Mesothelial cell of epicardium (in vitro differentiated cells): ENCODE results near the gene RBM33. TPM values are rescaled to one million over a fixed set of nuclear protein-coding genes. Genes with fewer than 3 reads are reported as not detected.

Source experiments
- DNase-seq, 2 experiments: peaks; one replicate each; pipeline ENCODE4 v3.0.0; 2021; ENCODE audit warnings: low spot score in 2 of 2; ENCODE audit not compliant: unreplicated experiment in 2 of 2
- H3K27ac Mint-ChIP-seq: 2 replicates; pipeline ENCODE4 v1.8.0; 2021; ENCODE audit warnings: mixed read lengths
- H3K27me3 Mint-ChIP-seq: 2 replicates; pipeline ENCODE4 v1.8.0; 2021; ENCODE audit warnings: low read depth, mixed read lengths
- H3K36me3 Mint-ChIP-seq: 2 replicates; pipeline ENCODE4 v1.8.0; 2021; ENCODE audit warnings: mixed read lengths
- H3K4me1 Mint-ChIP-seq: 2 replicates; pipeline ENCODE4 v1.8.0; 2021; ENCODE audit warnings: mixed read lengths
- H3K4me3 Mint-ChIP-seq: 2 replicates; pipeline ENCODE4 v1.8.0; 2021; ENCODE audit warnings: mild to moderate bottlenecking, moderate library complexity, mixed read lengths
- H3K9me3 Mint-ChIP-seq: 2 replicates; pipeline ENCODE4 v1.8.0; 2021; ENCODE audit warnings: mixed read lengths
- CTCF ChIP-seq: fragments of 200-600 bp; sonication (generic); IDR thresholded peaks from one replicate; pipeline ENCODE4 v1.5.0; 2021; ENCODE audit warnings: antibody characterized with exemption; ENCODE audit not compliant: unreplicated experiment
- total RNA-seq: library from RNA; stranded (reverse); gene quantifications from 3 replicates; pipeline ENCODE4 v1.2.1, GENCODE V29; 2021

The RBM33 gene
- total RNA-seq, 1 donor from 2014 or later = 83.4 TPM

GRCh38 chr7:155785536-155785935 is 141.1 kb downstream of the RBM33 start:
- DNase-seq = no peak
- Mint-ChIP-seq H3K9me3 (peaks cover 4% of the 10 kb centered on the region), H3K27ac (no peak overlapping the region), H3K4me1 (peaks cover 4% of the 10 kb centered on the region), H3K4me3 (no peak overlapping the region), H3K36me3 (peaks cover 30% of the 10 kb centered on the region), H3K27me3 (peaks cover 25% of the 10 kb centered on the region)
- TF ChIP-seq CTCF = no peak

- Mint-ChIP-seq H3K36me3 (peaks cover 21% of the 10 kb centered on the region), H3K27me3 (peaks cover 28% of the 10 kb centered on the region), H3K9me3 (peaks cover 6% of the 10 kb centered on the region), H3K4me3 (peak overlapping the region; percentile 46), H3K27ac (no peak overlapping the region), H3K4me1 (peaks cover 4% of the 10 kb centered on the region)
- TF ChIP-seq CTCF = no peak
- no peak for DNase-seq
Observed at GRCh38 chr7:155786491-155786890, 142.0 kb downstream of the RBM33 start.

- Mint-ChIP-seq H3K9me3 (peaks cover 8% of the 10 kb centered on the region), H3K4me1 (peaks cover 4% of the 10 kb centered on the region), H3K4me3 (peak overlapping the region; percentile 62), H3K36me3 (peaks cover 21% of the 10 kb centered on the region), H3K27ac (no peak overlapping the region), H3K27me3 (peaks cover 30% of the 10 kb centered on the region)
- no peak for DNase-seq
- no peak for TF ChIP-seq CTCF
Observed at GRCh38 chr7:155787171-155787851, 142.8 kb downstream of the RBM33 start.

GRCh38 chr7:155788616-155789000 is 144.1 kb downstream of the RBM33 start:
- Mint-ChIP-seq H3K27me3 (peaks cover 30% of the 10 kb centered on the region), H3K9me3 (peaks cover 8% of the 10 kb centered on the region), H3K4me1 (peaks cover 4% of the 10 kb centered on the region), H3K27ac (no peak overlapping the region), H3K4me3 (no peak overlapping the region), H3K36me3 (peaks cover 18% of the 10 kb centered on the region)
- no peak for TF ChIP-seq CTCF
- no peak for DNase-seq

GRCh38 chr7:155789001-155789725 is 144.7 kb downstream of the RBM33 start:
- Mint-ChIP-seq H3K36me3 (peaks cover 14% of the 10 kb centered on the region), H3K4me3 (peak overlapping the region; percentile 24), H3K27ac (no peak overlapping the region), H3K27me3 (peaks cover 30% of the 10 kb centered on the region), H3K9me3 (peaks cover 8% of the 10 kb centered on the region), H3K4me1 (peaks cover 4% of the 10 kb centered on the region)
- TF ChIP-seq CTCF = no peak
- DNase-seq = no peak
